Activated naive CD4-positive, alpha-beta T cell treated with anti-CD3 and anti-CD28 coated beads for 36 hours (primary cell): ENCODE data around the gene PLCL2. TPM values are rescaled to one million over a fixed set of nuclear protein-coding genes. Genes with fewer than 3 reads are reported as not detected.
"Not testable (repeated sequence)": the region's sequence is repeated elsewhere in the genome, so short reads cannot be mapped to it uniquely, and the experiment has no call there.

Experiments
- CTCF ChIA-PET: fragments of 350-600 bp; sonication (Branson Sonifier 250); formaldehyde crosslinking; loops from one replicate; lab custom pipeline; 2021; ENCODE audit warnings: antibody characterized with exemption; lab: Charles Lee
- DNase-seq: peaks from one replicate; pipeline ENCODE4 v3.0.0-alpha.2; 2020
- H3K27ac Mint-ChIP-seq: one replicate; pipeline ENCODE4 v1.8.0; 2021; ENCODE audit warnings: mild to moderate bottlenecking, mixed read lengths
- H3K27me3 Mint-ChIP-seq: one replicate; pipeline ENCODE4 v1.8.0; 2021; ENCODE audit warnings: low read depth, mixed read lengths
- H3K36me3 Mint-ChIP-seq: one replicate; pipeline ENCODE4 v1.8.0; 2021; ENCODE audit warnings: low read depth, mixed read lengths
- H3K4me1 Mint-ChIP-seq: one replicate; pipeline ENCODE4 v1.8.0; 2021; ENCODE audit warnings: low read depth, mixed read lengths
- H3K4me3 Mint-ChIP-seq: one replicate; pipeline ENCODE4 v1.8.0; 2021; ENCODE audit warnings: mild to moderate bottlenecking, moderate library complexity, mixed read lengths
- H3K9me3 Mint-ChIP-seq: one replicate; pipeline ENCODE4 v1.8.0; 2021; ENCODE audit warnings: mixed read lengths
- intact Hi-C: fragments of 100-400 bp; cut with micrococcal nuclease; formaldehyde crosslinking; loops from one replicate; pipeline ENCODE4 v1.15.1; 2023
- total RNA-seq, 2 experiments: library from RNA; stranded (reverse); gene quantifications; one replicate each; pipeline ENCODE4 v1.2.3, GENCODE V29; 2021

The PLCL2 gene
- total RNA-seq, 2 experiments from 2014 or later = 19.9 to 20.5 TPM

DNA sequence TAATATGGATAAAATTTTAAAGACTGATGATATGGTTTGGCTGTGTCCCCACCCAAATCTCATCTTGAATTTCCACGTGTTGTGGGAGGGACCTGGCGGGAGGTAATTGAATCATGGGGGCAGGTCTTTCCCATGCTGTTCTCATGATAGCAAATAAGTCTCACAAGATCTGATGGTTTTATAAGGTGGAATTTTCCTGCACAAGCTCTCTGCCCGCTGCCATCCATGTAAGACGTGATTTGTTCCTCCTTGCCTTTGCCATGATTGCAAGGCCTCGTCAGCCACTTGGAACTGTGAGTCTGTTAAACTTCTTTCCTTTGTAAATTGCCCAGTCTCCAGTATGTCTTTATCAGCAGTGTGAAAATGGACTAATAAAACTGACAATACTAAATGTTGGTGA is 222.0 kb downstream of the PLCL2 start:
- H3K27ac Mint-ChIP-seq, DNase-seq, CTCF ChIA-PET, H3K4me1 Mint-ChIP-seq, H3K4me3 Mint-ChIP-seq, intact Hi-C loops, H3K36me3 Mint-ChIP-seq, H3K27me3 Mint-ChIP-seq: not testable (repeated sequence)
- H3K9me3 Mint-ChIP-seq = peaks cover 17% of the 10 kb centered on the region

DNA sequence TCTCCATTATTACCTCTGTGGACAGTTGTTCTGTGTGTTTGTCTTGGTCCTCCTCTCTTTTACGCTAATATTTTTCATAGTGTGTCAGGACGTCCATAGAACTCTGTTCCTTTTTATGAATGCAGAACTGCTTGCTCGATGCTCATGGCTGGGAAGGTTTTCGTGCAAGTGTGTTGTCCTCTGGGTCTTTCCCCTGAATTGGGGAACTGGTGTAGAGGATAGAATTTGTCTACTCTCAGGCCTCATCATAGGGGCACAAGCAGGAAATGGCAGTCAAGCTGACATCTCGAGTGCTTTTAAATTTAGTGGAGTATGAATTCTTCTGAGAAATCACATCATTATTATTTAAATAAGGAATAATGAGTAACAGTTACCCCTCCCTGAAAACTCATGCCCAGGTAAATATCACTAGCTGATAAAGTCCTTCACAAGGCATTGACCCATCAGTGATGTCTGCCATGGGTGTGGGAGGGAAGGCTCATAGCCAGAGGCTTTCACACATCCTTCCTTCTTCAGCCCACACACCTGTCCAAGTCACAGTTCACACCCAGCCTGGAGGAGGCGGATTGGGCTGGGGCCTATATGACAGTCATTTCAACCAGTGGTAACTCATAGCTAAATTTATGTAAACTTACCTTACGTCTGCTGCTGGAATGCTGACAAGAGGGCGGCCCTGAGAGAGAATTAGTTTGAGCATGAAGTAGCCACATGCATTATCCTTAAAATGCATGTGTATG is 226.1 kb downstream of the PLCL2 start:
- peaks cover 4% of the 10 kb centered on the region for H3K9me3 Mint-ChIP-seq
- H3K27ac Mint-ChIP-seq = no peak overlapping the region
- H3K4me3 Mint-ChIP-seq = no peak overlapping the region
- DNase-seq = no peak
- CTCF ChIA-PET = no interaction called here
- peaks cover 2% of the 10 kb centered on the region for H3K4me1 Mint-ChIP-seq
- no peaks in the 10 kb centered on the region for H3K36me3 Mint-ChIP-seq
- intact Hi-C loops = no loop called here
- no peaks in the 10 kb centered on the region for H3K27me3 Mint-ChIP-seq

DNA sequence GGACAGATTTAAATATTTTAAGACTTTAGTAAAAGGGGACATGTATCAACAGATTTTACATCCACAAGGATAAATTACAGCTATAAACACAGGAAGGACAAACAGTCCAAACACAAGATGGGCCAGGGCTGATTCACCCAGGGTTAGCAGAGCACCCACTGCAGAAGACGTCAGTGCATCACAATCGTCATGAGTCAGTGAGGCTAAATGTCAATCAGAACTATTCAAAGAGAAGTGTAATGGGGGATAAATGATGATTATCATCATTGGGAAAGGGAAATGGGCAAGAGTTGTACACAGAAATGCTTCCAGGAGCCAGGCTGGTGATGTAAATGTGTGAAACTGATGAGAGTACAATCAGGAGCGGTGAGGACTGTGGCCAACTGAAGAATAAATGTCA is 226.8 kb downstream of the PLCL2 start:
- no peak for DNase-seq
- H3K4me3 Mint-ChIP-seq = no peak overlapping the region
- peaks cover 4% of the 10 kb centered on the region for H3K9me3 Mint-ChIP-seq
- H3K36me3 Mint-ChIP-seq = no peaks in the 10 kb centered on the region
- no peaks in the 10 kb centered on the region for H3K27me3 Mint-ChIP-seq
- H3K4me1 Mint-ChIP-seq = peaks cover 2% of the 10 kb centered on the region
- CTCF ChIA-PET = no interaction called here
- intact Hi-C loops = no loop called here
- no peak overlapping the region for H3K27ac Mint-ChIP-seq

GRCh38 chr3:17115186-17115585 is 230.4 kb downstream of the PLCL2 start:
- Mint-ChIP-seq H3K27ac (no peak overlapping the region), H3K4me1 (no peaks in the 10 kb centered on the region), H3K27me3 (no peaks in the 10 kb centered on the region), H3K9me3 (no peaks in the 10 kb centered on the region), H3K4me3 (no peak overlapping the region), H3K36me3 (no peaks in the 10 kb centered on the region)
- intact Hi-C loops = no loop called here
- CTCF ChIA-PET = interaction anchor here (1.1 kb wide), 1 partner anchor 283 kb away, joined by 3 read pairs; no protein-coding TSS in a partner anchor
- DNase-seq = no peak

GRCh38 chr3:17116007-17116600 is 231.3 kb downstream of the PLCL2 start:
- no peak overlapping the region for H3K4me3 Mint-ChIP-seq
- intact Hi-C loops = no loop called here
- H3K9me3 Mint-ChIP-seq = no peaks in the 10 kb centered on the region
- no peaks in the 10 kb centered on the region for H3K36me3 Mint-ChIP-seq
- no peak for DNase-seq
- H3K27ac Mint-ChIP-seq = no peak overlapping the region
- no peaks in the 10 kb centered on the region for H3K4me1 Mint-ChIP-seq
- CTCF ChIA-PET = no interaction called here
- no peaks in the 10 kb centered on the region for H3K27me3 Mint-ChIP-seq

GRCh38 chr3:17118771-17119170 is 234.0 kb downstream of the PLCL2 start:
- Mint-ChIP-seq H3K27ac (no peak overlapping the region), H3K27me3 (no peaks in the 10 kb centered on the region), H3K36me3 (no peaks in the 10 kb centered on the region), H3K9me3 (peaks cover 3% of the 10 kb centered on the region), H3K4me3 (no peak overlapping the region), H3K4me1 (no peaks in the 10 kb centered on the region)
- no peak for DNase-seq
- intact Hi-C loops = no loop called here
- CTCF ChIA-PET = no interaction called here

DNA sequence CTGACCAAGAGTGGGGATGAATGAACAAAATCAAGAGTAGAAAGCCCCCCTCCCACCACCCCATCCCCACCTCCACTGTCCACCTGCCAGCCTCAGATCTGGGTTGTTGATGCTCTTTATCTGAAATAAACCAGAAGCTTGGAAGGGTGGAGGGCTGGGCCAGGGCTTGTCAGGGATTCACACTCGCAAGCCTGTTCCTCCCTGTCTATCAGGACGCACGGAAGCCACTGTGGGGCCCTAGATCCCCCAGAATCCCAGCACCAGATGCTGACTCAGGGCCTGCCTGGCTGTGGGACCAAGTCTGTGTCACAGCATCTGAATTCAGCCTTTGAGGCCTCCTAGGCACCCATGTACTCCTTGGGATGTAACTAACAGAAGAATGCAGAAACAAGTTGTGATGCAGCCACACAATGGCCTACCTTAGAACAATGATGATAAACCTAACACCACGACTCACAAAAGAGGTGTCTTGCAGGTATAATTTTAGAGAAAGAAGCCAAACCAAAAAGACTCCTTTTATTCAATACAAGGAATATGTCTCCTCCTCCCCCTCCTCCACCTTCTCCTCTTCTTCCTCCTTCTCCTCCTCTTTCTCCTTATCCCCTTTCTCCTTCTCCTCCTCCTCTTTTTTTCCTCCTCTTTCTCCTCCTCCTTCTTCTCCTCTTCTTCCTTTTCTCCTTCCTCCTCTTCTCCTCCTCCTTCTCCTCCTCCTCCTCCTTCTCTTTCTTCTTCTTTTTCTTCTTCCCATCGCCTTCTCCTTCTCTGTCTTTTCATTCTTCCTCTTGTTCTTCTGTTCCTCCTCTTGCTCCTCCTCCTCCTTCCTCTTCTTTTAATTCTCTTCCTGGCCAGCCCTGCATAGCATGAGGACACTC is 234.7 kb downstream of the PLCL2 start:
- CTCF ChIA-PET = no interaction called here
- no peak overlapping the region for H3K27ac Mint-ChIP-seq

DNA sequence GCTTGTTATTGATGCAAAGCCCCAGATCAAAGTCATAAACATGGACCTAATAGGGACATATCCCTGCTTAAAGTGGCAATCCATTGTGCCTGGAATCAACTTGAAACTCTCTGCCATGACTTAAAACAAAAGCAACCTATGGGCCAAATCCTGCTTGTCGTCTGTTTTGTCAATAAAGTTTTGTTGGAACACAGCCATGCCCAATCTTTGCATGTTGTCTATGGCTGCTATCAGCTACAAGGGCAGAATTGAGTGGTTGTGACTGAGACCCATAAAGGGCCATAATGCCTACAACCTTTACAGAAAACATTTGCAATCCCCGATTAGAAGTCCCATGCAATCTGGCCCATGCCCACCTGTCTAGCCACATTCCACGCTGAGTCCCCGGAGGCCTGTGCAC is 235.4 kb downstream of the PLCL2 start:
- intact Hi-C loops = no loop called here
- Mint-ChIP-seq H3K9me3 (peaks cover 3% of the 10 kb centered on the region), H3K36me3 (no peaks in the 10 kb centered on the region), H3K27me3 (no peaks in the 10 kb centered on the region), H3K27ac (no peak overlapping the region), H3K4me1 (no peaks in the 10 kb centered on the region), H3K4me3 (no peak overlapping the region)
- no peak for DNase-seq
- CTCF ChIA-PET = no interaction called here

More for the DNA sequence above, 234.7 kb downstream of the PLCL2 start:
- no peaks in the 10 kb centered on the region for H3K36me3 Mint-ChIP-seq
- no peak overlapping the region for H3K4me3 Mint-ChIP-seq
- H3K4me1 Mint-ChIP-seq = no peaks in the 10 kb centered on the region
- DNase-seq = no peak
- peaks cover 3% of the 10 kb centered on the region for H3K9me3 Mint-ChIP-seq
- intact Hi-C loops = no loop called here
- no peaks in the 10 kb centered on the region for H3K27me3 Mint-ChIP-seq

DNA sequence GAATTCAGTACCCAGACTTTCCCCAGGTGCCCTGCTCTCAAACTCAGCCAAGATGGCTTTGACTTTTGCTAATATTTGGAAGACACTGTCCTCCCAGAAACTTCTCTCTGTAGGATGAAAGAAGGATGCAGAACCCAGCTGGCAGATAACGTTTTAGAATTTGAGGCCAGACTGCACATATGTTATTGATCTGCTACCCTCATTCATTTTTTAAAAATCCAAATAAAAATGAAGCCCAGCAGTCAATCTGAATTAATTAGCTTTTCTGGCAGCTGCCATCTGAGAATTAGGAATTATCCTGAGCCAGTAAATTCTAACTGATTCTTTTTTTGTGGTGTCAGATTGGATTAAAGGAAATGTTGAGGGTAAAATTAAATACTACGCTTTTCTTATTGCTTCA is 236.6 kb downstream of the PLCL2 start:
- Mint-ChIP-seq H3K4me1 (no peaks in the 10 kb centered on the region), H3K36me3 (no peaks in the 10 kb centered on the region), H3K27ac (no peak overlapping the region), H3K4me3 (no peak overlapping the region), H3K27me3 (no peaks in the 10 kb centered on the region), H3K9me3 (peaks cover 3% of the 10 kb centered on the region)
- intact Hi-C loops = no loop called here
- DNase-seq = no peak
- CTCF ChIA-PET = no interaction called here

DNA sequence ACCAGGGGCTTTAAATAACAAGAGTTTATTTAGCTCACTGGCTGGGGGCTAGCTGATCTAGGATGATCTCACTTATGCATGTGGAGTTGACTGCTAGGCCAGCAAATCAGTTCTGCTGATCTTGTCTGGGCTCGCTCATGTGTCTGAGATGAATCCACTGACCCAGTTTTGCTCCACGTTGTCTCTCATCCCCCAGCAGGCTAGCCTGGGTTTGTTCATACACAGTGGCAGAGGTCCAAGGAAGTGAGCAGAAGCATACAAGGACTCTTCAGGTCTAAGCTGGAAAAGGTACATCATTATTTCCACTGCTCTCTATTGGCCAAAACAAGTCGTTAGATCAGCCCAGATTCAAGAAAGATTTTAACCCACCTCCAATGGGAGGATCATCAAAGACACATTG is 238.0 kb downstream of the PLCL2 start:
- CTCF ChIA-PET = no interaction called here
- intact Hi-C loops = no loop called here
- H3K9me3 Mint-ChIP-seq = peaks cover 5% of the 10 kb centered on the region
- no peaks in the 10 kb centered on the region for H3K4me1 Mint-ChIP-seq
- H3K4me3 Mint-ChIP-seq = no peak overlapping the region
- H3K27ac Mint-ChIP-seq = no peak overlapping the region
- no peak for DNase-seq
- H3K36me3 Mint-ChIP-seq = no peaks in the 10 kb centered on the region
- no peaks in the 10 kb centered on the region for H3K27me3 Mint-ChIP-seq

DNA sequence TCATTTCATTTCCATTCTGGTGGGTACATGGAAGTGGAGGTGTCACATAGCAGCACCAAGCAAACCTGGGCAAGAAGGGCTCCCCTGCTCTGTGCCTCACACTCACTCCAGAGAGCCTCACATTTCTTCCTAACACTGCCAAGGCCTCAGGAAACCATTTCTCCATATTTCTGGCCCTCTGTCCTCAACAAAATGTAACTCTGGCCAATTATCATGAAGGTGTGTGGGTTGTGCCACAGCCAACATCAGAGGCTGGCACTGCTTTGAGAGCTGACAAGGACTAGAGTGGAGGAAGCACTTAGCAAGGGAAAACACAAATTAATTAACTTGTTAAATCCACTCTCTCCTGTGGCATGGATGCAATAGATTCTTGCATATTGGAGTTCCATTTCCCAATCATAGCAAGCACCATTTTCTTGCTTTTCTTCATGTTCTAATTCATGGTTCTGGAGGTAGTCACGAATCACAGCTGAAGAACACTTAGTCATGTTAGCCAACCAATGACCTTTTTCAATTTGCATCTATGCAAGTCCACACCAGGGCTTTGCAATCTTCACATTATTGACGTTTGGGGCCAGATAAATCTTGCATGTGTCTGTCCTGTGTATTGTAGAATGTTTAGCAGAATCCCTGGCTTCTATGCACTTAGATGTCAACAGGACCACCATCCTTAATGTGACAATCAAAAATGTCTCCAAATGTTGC is 241.1 kb downstream of the PLCL2 start:
- Mint-ChIP-seq H3K36me3 (no peaks in the 10 kb centered on the region), H3K27me3 (no peaks in the 10 kb centered on the region), H3K9me3 (peaks cover 5% of the 10 kb centered on the region), H3K27ac (no peak overlapping the region), H3K4me3 (no peak overlapping the region), H3K4me1 (no peaks in the 10 kb centered on the region)
- no peak for DNase-seq
- CTCF ChIA-PET = no interaction called here
- intact Hi-C loops = no loop called here

GRCh38 chr3:17128671-17129070 is 243.9 kb downstream of the PLCL2 start:
- H3K4me3 Mint-ChIP-seq, CTCF ChIA-PET, H3K9me3 Mint-ChIP-seq: not testable (repeated sequence)

More at GRCh38 chr3:17128671-17129070, 243.9 kb downstream of the PLCL2 start:
- H3K4me1 Mint-ChIP-seq, H3K36me3 Mint-ChIP-seq, H3K27ac Mint-ChIP-seq, H3K27me3 Mint-ChIP-seq, intact Hi-C loops, DNase-seq: not testable (repeated sequence)
